Measurements from ENCODE around the gene SLC27A1.
"Not testable (repeated sequence)": the region's sequence is repeated elsewhere in the genome, so short reads cannot be mapped to it uniquely, and the experiment has no call there.

Gene SLC27A1

DNA sequence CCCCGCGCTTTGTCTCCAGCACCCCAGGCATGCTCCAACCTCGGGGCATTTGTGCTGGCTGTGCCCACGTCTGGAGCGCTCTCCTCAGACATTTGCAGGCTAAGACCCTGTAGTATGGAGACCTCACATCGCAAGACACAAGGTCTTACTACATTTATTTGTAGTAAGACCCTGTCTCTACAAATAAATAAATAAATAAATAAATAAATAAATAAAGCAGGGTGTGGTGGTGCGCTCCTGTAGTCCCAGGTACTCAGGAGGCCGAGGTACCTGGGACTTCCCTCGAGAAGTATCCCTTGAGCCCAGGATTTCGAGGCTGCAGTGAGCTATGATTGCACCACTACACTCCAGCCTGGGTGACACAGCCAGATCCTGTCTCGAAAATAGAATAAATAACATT is 14.2 kb upstream of the SLC27A1 start:
- in situ Hi-C loops (cut with MboI; ENCODE audit: low sequenced_read_pairs), result no loop called here

GRCh38 chr19:17457616-17458015 is 12.7 kb upstream of the SLC27A1 start:
- in situ Hi-C loops (cut with MboI; ENCODE audit: low sequenced_read_pairs), result no loop called here

DNA sequence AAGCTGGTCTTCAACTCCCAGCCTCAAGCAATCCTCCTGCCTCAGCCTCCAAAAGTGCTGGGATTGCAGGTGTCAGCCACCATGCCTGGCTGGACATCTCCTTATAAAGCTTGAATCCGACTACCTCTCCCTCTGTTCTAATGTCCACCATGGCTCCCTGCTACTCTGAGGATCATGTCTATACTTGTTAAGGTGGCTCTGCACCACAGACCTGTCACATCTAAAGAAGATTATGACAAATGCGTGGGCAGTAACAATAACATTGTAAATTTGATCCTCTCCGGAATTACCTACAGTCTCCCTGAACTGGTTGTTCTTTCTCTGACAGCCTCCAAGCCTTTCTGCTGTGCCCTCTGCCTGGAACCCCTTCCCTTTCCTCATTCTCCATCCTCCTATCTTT is 11.4 kb upstream of the SLC27A1 start:
- in situ Hi-C loops (cut with MboI; ENCODE audit: low sequenced_read_pairs), result no loop called here

DNA sequence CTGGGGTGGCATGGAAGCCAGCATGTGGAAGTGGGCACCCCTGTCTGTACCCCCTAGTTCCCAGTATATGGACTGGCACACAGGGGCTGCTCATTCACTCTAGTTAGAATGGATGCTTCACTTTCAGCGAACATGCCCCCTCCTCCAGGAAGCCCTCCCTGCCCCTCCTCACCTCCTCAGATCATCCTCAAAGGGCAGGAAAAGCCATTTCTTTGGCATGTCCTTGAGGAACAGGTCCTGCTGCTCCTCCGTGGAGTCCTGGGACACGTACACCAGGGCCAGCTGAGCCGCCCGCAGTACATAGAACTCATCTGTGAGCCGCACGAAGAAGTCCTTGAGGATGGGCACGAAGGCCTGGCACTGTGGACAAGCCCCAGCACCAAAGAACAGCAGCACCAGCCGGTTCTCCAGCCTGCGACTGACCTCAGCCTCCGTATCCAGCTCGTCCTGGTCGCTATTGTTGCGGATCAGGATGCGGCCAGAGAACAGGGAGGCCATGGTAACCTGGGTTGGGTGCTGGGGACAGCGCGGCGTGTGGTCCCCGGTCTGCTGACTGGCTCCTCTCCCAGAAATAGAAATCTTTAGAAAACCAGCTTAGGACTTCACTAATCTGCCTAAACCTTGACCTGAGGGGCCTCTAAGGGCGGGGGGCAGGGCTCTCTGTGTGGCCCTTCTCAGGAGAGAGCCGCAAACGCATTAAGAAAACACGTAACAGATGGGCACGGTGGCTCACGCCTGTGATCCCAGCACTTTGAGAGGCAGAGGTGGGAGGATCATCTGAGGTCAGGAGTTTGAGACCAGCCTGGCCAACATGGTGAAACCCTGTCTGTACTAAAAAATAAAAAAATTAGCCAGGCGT is 9.7 kb upstream of the SLC27A1 start, which contains the start of gene NXNL1:
Gene NXNL1, minus strand, starts transcription at position 555 of the 859 bp plus-strand sequence. Its CDS starts 57 bp downstream, at position 498.
- in situ Hi-C loops (cut with MboI; ENCODE audit: low sequenced_read_pairs), result no loop called here

GRCh38 chr19:17466487-17466850 is 3.9 kb upstream of the SLC27A1 start:
- in situ Hi-C loops (cut with MboI; ENCODE audit: low sequenced_read_pairs), result no loop called here

DNA sequence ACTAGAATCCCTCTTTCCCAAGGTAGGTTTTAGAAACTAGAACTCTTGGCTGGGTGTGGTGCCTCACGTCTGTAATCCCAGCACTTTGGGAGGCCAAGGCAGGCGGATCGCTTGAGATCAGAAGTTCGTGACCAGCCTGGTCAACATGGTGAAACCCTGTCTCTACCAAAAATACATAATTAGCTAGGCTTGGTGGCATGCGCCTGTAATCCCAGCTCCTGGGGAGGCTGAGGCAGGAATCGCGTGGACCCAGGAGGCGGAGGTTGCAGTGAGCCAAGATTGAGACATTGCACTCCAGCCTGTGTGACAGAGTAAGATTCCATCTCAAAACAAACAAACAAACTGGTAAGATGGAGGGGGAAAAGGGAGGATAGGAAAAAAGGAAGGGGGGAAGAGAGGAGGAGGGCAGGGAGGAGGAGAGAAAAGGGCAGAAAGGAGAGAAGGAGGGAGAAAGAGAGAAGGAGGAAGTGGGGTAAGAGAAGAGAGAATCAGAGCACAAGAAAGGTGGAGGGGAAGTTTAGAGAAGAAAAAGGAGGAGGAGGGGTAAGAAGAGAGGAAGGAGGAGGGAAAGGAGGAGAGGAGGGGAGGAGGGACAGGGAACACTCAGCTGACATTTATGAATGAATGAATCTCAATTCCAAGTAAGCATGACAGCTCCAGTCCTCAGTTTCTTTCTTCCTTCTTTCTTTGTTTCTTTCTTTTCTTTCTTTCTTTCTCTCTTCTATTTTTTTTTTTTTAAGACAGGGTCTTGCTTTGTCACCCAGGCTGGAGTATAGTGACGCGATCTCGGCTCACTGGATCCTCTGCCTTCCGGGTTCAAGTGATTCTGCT is 2.6 kb upstream of the SLC27A1 start:
- in situ Hi-C loops (cut with MboI; ENCODE audit: low sequenced_read_pairs), result no loop called here

- in situ Hi-C loops (cut with MboI; ENCODE audit: low sequenced_read_pairs), result no loop called here
These were observed 1.8 kb upstream of the SLC27A1 start for GRCh38 chr19:17468302-17469091.

DNA sequence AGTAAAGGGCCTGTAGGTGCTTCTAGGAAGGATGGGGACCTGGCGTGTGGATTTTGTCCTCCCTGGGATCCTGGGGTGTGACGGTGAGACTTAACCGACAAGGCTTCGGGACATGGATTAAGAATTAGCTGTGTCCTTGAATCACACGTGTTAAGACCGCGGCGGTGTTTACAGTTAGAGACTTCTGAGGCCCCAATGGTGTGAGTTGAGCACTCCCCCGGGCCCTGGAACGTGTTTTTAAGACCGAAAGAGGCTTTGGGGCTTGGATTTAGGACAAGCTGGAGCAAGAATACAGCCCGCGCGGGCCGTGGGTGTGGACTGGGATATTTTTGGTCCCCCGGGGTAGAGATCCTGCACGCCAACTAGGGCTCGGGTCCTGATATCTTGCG is 1.2 kb upstream of the SLC27A1 start:
- in situ Hi-C loops (cut with MboI; ENCODE audit: low sequenced_read_pairs), result no loop called here

DNA sequence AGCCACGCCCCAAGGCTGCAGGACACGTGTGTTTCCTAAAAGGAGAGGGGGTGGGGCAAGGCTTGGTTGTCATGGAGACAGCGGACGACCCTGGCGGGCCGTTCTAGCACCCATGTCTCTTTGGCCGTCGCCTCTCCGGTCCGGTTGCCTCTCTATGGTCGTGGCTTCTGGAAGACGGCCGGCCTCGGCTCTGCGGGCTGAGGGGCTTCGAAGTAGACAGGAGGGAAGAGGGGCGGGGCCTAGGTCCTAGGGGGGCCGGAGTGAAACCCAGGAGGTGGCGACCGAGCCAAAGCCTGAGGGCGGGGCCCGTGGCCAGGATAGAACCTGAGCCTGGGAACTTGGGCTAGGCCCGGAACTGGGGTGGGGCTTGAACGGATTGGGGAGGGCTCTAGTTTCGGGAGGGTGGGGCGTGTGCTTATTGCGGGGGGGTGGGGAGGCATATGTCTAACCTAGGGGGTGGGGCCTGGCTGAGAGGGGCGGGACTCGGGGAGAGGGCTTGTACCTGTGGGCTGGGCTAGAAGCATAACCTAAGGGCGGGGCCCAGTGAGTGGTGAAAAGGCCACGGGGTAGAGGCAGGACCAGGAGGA is 750 bp upstream of the SLC27A1 start:
- in situ Hi-C loops (cut with MboI; ENCODE audit: low sequenced_read_pairs), result no loop called here

DNA sequence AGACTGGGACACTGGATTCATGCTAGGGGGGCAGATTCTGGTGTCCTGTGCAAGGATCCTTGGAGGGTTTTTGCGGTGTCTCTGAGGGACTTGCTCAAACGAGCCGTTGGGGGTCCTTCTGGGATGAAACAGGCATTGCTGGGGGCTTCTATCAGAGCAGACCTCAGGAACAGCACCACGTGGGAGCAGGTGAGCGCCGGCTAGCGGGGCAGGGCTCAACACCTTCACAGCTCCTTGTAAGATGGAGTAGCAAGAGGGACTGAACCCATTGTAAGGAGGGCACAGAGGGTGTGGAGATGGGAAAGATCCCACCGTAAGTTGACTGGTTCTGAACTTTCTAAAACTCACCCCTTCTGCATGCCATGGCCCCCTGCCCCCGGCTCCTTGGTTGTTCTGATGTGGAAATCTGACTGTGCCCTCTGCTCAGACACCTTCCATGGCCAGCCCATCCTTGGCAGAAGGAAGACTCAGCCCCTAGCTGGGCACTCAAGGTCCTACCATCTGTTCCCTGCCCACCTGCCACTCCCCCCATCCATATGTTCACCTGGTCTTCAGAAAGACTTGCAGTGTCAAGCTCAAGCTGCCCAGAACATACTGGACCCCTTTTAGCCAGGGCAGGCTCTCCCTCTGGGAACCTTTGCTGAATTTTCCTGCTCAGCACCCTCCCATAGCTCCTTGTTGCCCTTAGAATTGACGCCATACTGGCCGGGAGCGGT is 1.2 kb downstream of the SLC27A1 start:
- in situ Hi-C loops (cut with MboI; ENCODE audit: low sequenced_read_pairs), result no loop called here

DNA sequence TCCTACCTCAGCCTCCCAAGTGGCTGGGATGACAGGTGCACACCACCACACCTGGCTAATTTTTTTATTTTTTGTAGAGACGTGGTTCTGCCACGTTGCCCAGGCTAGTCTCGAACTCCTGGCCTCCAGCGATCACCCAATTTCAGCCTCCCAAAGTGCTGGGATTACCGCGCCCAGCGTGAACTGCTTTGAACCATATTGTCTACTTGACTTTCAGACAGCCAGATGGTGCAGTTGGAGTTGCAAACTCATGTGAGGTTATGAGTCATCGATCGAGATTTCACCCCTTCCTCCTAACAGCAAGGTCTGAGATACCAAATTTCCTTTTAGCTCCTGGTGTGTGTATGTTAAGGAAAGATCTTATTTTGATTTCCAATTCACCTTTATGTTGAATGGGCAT is 2.7 kb downstream of the SLC27A1 start:
- in situ Hi-C loops (cut with MboI; ENCODE audit: low sequenced_read_pairs), result no loop called here

GRCh38 chr19:17475011-17475540 is 4.8 kb downstream of the SLC27A1 start:
- in situ Hi-C loops (cut with MboI; ENCODE audit: low sequenced_read_pairs), result not testable (repeated sequence)

DNA sequence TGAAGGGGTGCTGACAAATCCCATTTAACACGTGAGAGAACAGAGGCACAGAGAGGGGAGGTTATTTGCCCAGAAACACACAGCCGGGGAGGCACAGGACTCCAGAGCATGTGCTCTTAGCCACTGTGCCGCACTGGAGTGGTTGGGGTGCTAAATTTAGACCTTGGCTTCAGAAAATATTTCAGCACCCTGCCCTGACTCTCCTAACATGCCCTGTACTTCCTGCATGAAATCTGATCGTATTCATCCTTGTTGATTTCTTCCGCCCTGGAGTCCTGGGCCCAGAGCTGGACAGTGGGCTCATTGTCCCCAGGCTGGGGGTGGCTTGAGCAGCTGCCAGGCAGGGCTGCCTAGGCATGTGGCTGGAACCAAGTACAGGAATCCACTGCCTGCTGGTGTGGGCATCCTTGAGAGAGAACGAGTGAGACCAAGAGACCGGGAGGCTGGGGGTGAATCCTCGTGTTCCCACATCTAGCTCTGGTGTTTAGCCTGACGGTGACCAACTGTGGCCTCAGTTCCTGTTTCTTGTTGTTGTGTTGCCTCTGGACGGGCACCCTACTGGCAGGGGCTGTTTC is 5.3 kb downstream of the SLC27A1 start:
- in situ Hi-C loops (cut with MboI; ENCODE audit: low sequenced_read_pairs), result no loop called here

DNA sequence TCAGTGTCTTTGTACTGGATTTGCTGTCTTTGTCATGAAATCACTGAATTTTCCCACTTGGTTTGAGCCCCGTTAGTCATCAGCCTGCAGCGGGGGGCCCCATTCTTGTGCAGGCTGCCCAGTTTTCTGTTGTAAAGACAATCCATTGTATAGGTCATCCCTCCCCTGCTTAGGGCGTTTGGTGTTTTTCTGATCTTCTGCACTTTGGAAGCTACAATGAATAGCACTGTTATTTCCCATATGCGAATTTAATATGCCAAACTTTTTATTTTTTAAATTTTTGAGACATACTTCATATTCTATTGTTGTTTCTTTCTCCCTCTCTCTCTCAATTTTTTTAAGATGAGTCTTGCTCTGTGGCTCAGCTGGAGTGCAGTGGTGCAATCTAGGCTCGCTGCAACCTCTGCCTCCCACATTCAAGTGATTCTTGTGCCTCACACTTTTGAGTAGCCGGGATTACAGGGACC is 9.0 kb downstream of the SLC27A1 start:
- in situ Hi-C loops (cut with MboI; ENCODE audit: low sequenced_read_pairs), result no loop called here

GRCh38 chr19:17481986-17482385 is 11.7 kb downstream of the SLC27A1 start:
- in situ Hi-C loops (cut with MboI; ENCODE audit: low sequenced_read_pairs), result no loop called here

GRCh38 chr19:17482877-17483604 is 12.7 kb downstream of the SLC27A1 start:
- in situ Hi-C loops (cut with MboI; ENCODE audit: low sequenced_read_pairs), result no loop called here

- in situ Hi-C loops (cut with MboI; ENCODE audit: low sequenced_read_pairs), result no loop called here
These were observed 13.3 kb downstream of the SLC27A1 start for GRCh38 chr19:17483605-17484002.

- in situ Hi-C loops (cut with MboI; ENCODE audit: low sequenced_read_pairs), result no loop called here
These were observed 14.3 kb downstream of the SLC27A1 start for GRCh38 chr19:17484520-17485185.

All from hTERT RPE-1 (cell line).